ES-I3 (cell line): ENCODE measurements around the gene APOBEC2.

Experiments used
- H3K36me3 ChIP-seq: 2 replicates; pipeline ENCODE4 v1.6.1; 2013; ENCODE audit warnings: mild to moderate bottlenecking, low read length, control low read depth, moderate library complexity; ENCODE audit not compliant: insufficient read depth
- H3K4me1 ChIP-seq: 2 replicates; pipeline ENCODE4 v1.6.1; 2013; ENCODE audit warnings: mild to moderate bottlenecking, control low read depth, low read length; ENCODE audit not compliant: insufficient read depth
- H3K9ac ChIP-seq: 2 replicates; pipeline ENCODE4 v1.6.1; 2013; ENCODE audit warnings: low read depth, mild to moderate bottlenecking, low read length, moderate library complexity
- H3K9me3 ChIP-seq: 2 replicates; pipeline ENCODE4 v1.6.1; 2013; ENCODE audit warnings: mild to moderate bottlenecking, low read length, moderate library complexity; ENCODE audit not compliant: control insufficient read depth, insufficient read depth

APOBEC2 gene

DNA sequence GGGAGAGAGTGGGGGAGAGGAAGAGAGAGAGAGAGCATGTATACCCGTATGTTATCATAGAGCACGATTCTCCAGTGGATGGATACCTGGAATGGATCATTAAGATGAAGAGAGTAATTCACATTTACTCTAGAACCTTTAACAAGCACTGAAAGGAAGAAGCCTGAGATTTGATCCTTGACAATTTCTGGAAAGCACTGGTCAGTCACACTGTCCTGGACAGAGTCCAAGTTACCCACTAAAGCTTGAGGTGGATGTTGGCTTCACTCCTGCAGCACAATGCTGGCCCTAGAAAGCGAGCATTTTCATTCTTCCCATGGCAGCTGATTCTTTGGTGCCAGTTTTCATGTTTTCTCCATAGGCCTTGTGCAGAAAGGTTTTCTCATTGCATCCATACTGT lies 45.4 kb downstream of the APOBEC2 start:
- H3K9me3 ChIP-seq = no peaks in the 10 kb centered on the region
- peaks cover 48% of the 10 kb centered on the region for H3K36me3 ChIP-seq
- H3K4me1 ChIP-seq = no peaks in the 10 kb centered on the region
- H3K9ac ChIP-seq = no peak overlapping the region

DNA sequence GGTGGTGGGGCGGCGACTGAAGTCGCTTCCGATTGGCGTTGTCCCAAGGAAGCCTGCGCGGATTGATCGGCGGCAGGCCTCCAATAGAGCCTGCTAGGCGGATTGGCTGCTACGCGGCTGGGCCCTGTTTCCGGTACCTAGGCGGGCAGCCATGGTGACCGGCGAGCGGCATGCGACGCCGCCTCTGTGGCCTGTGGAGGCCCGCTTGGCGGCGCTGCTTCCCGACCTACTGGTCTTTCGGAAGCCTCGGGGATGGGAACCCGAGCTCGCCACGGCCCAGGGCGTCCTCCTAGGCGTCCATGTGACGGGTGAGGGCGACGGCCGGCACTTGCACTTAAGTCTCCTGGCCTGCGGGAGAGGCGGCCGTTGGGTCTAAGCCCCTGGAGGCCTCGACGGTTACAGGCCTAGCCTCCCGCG lies 47.9 kb downstream of the APOBEC2 start:
- Histone ChIP-seq H3K36me3 (peaks cover 29% of the 10 kb centered on the region), H3K9ac (no peak overlapping the region), H3K4me1 (no peaks in the 10 kb centered on the region), H3K9me3 (no peaks in the 10 kb centered on the region)

DNA sequence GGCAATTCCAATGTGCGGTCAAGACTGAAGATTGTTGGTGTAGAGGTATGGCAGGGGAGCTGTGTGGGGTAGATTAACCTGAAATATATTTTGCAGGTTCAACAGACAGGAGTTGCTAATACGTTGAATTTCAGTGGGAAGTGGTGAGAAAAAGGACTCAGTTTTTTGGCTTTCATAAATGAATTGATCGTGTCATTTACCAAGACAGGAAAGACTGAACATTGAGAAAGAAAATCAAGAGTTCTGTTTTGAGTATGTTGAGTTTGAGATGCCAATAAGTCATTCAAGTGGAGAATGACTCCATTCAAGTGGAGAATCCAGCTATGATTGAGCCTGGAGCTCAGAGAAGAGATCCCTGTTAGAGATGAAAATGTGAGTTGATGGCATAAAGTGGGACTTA lies 50.8 kb downstream of the APOBEC2 start:
- Histone ChIP-seq H3K4me1 (no peaks in the 10 kb centered on the region), H3K9ac (no peak overlapping the region), H3K36me3 (0 out of 2 replicates have a peak, but pooled peaks cover 4% of the 10 kb centered on the region), H3K9me3 (no peaks in the 10 kb centered on the region)

GRCh38 chr6:41111017-41111416 lies 58.0 kb downstream of the APOBEC2 start:
- no peak overlapping the region for H3K9ac ChIP-seq
- H3K4me1 ChIP-seq = no peaks in the 10 kb centered on the region
- H3K9me3 ChIP-seq = no peaks in the 10 kb centered on the region
- peaks cover 4% of the 10 kb centered on the region; the same call in 1 of the 2 replicates for H3K36me3 ChIP-seq
